GM12864 (cell line): Measurements from ENCODE around the gene RNF19B.
"Not testable (repeated sequence)": the region's sequence is repeated elsewhere in the genome, so short reads cannot be mapped to it uniquely, and the experiment has no call there.

ENCODE experiments used
- DNase-seq: peaks from one replicate; pipeline ENCODE4 v3.0.0-alpha.2; 2011; ENCODE audit warnings: low read depth
- H3K4me3 ChIP-seq: 2 replicates; pipeline ENCODE4 v1.5.1; 2011; ENCODE audit warnings: mild to moderate bottlenecking, low read depth, low read length, control low read depth
- TF ChIP-seq, protein P1 (sequence below): IDR thresholded peaks from 2 replicates; pipeline ENCODE4 v1.5.1; 2011; ENCODE audit warnings: low read depth, mild to moderate bottlenecking, moderate library complexity, low read length, control low read depth, inconsistent platforms; ENCODE audit errors: missing control alignments

Gene RNF19B

DNA sequence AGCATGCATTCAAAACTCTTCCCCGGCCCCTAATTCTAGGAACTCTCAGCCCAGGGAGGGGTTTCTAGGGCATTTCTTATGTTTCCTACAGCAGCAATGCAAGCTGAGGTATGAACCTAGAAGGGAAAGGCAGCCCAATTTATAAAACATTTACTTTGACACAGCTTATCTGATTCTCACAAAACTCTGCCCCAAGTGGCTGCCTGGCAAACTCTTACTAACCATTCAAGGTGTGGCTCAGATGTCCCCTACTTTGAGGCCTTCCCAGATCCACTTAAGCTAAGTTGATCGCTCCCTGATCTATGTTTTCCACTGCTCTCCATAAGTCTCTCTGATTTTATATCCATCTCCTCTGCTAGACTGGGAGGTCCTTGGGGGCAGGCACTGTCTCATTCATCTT, 36.7 kb upstream of the RNF19B start:
- DNase-seq, result no peak
- TF ChIP-seq, protein P1, sequence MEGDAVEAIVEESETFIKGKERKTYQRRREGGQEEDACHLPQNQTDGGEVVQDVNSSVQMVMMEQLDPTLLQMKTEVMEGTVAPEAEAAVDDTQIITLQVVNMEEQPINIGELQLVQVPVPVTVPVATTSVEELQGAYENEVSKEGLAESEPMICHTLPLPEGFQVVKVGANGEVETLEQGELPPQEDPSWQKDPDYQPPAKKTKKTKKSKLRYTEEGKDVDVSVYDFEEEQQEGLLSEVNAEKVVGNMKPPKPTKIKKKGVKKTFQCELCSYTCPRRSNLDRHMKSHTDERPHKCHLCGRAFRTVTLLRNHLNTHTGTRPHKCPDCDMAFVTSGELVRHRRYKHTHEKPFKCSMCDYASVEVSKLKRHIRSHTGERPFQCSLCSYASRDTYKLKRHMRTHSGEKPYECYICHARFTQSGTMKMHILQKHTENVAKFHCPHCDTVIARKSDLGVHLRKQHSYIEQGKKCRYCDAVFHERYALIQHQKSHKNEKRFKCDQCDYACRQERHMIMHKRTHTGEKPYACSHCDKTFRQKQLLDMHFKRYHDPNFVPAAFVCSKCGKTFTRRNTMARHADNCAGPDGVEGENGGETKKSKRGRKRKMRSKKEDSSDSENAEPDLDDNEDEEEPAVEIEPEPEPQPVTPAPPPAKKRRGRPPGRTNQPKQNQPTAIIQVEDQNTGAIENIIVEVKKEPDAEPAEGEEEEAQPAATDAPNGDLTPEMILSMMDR, result peak; percentile 41
- H3K4me3 ChIP-seq, result no peak overlapping the region

DNA sequence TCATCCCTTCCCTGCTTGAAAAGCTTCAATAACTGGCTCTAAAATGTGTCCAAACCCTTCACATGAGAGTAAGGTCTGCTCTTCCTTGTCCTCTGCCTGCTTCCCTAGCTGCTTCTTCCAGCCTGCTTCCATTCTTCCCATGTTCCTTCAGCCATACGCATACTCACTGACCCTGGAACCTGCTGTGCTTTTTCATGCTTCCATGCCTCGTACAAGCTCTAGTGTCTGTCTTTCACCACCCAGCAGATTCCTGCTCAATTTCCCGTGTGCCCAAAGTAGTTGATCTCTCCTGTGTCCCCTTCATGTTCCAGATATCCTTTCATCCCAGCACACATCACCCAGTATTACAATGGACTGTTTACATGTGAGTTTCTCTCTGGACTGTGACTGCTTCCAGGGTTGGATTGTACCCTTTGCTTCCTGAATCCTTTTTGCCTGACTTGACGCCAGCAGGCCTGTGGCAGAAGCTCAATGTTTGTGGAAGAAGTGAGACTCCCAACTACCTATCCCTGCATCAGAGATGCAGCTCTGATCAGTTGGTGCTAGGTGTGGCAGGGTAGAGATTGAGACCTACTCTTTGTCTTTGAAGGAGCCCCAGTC, 35.9 kb upstream of the RNF19B start:
- H3K4me3 ChIP-seq, result no peak overlapping the region
- no peak for DNase-seq
- TF ChIP-seq, protein P1, result no peak

DNA sequence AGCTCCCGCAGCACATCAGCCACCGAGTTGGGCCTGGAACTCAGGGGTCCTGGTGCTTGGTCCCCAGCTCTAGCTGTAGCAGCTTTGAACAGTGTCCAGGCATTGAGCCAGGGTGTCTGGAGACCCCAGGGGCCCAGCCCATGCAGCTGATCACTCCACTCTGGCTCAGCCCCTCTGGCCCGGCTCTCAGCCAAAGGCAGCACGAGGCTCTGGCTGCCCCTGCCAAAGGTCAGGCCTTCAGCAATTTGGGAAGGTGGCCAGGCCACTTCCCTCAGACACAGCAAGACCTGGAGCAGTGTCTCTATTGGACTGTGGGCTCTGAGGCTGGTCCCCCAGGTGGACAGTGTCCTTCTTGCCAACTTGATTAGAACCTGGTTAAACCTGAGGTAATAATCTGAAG, 34.4 kb upstream of the RNF19B start:
- DNase-seq, result no peak
- H3K4me3 ChIP-seq, result no peak overlapping the region
- TF ChIP-seq, protein P1, result no peak

DNA sequence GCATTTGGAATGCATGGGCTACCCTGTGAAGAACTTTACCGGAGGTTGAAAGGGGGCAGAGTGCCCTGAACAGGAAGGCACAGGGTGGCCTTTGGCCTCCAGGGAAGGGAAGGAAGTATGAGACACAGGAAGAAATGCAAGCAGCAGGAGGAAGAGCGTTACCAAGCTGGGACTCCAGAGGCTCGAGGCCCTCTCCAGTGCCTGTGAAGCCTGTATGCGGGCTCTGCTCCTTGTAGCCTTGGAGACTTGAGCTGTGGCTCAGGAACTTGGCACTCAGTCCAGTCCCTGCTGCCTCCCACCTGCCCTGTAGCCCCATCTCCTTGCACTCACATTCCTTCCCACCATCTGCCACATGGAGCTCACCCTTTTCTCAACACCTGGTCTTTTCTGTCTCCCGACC, 33.5 kb upstream of the RNF19B start:
- H3K4me3 ChIP-seq, result no peak overlapping the region
- DNase-seq, result no peak
- TF ChIP-seq, protein P1, result no peak

DNA sequence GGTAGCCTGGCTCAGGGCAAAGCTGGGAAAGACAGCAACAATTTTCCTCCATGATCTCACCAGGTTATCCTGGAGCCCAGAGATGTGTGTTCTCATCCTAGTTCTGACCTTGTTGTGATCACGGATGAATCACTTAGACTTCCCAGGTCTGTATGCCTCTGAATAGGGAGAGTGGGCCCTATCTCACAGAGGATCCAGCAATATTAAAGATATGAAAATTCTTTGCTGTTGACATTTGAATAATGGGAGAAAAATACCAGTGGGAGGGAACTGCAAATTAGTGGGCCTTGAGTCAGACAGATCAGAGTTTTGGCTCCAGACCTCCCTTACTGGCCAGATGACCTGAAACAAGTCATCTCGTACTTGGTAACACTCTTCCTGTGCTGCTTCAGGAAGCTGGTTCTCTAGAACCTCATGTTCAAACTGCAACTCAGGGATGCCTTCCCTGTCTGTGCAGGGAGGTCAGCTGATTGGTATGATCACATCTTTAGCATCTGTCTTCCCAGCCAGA, 32.8 kb upstream of the RNF19B start:
- TF ChIP-seq, protein P1, result no peak
- DNase-seq, result no peak
- H3K4me3 ChIP-seq, result no peak overlapping the region

DNA sequence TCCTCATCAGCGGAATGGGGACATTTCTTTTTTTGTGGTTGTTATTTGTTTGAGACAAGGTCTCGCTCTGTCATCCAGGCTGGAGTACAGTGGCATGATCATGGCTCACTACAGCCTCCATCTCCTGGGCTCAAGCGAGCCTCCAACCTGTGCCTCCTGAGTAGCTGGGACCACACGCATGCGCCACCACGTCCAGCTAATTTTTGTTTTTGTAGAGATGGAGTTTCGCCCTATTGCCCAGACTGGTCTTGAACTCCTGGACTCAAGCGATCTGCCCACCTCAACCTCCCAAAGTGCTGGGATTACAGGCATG, 28.7 kb upstream of the RNF19B start:
- peak; percentile 31 for DNase-seq
- H3K4me3 ChIP-seq, result not testable (repeated sequence)

DNA sequence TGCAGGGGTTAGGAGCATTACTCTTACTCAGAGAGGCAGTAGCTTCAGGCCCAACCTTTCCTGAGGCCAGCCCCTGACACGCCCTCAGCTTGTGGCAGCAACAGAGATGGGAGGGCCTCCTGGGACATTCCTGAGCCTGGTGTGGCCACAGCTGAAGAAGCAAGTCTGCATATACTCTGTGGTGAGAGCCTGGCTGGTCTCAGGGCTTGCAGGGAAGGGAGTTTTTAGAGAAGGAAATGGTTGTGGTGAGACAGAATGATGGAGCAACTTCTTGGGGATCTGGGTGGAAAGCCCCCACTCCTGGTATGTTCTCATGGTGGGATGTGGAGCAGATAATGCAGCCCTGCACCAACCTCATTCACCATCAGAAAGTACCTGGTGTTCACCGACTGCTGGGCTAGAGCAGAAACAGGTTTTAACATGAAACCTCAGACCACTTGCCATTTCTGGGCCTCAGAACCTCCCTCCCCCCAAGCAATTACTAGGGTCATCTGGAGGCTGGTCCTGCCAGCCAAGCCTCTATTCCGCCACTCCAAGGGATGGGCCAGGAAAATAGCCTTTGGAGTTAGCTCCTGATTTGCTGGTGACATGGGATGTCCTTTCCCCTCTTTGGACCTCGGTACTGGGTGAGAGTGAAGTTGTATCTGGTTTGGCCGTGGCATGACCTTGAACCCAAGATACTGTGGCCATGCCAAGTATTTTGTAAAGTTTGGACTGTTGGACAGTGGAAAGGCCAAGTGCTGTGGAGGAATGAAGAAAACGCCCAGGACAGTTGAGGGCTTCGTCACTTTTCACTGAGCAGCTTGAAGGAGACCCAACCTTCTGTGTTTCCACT, 28.1 kb upstream of the RNF19B start:
- peak; percentile 86 for DNase-seq
- TF ChIP-seq, protein P1, result no peak
- H3K4me3 ChIP-seq, result no peak overlapping the region; the same call in 1 of the 2 replicates
